Colonic mucosa (tissue), 4 donors: ENCODE data around the gene CTSF. TPM values are rescaled to one million over a fixed set of nuclear protein-coding genes. Genes with fewer than 3 reads are reported as not detected.

Source experiments
- DNase-seq: peaks from one replicate; pipeline ENCODE4 v3.0.0-alpha.2; 2020
- H3K27ac ChIP-seq: fragments of 200-600 bp; one replicate; pipeline ENCODE4 v1.8.0; 2021
- H3K27me3 ChIP-seq: fragments of 200-600 bp; one replicate; pipeline ENCODE4 v1.8.0; 2021
- H3K36me3 ChIP-seq: fragments of 200-600 bp; one replicate; pipeline ENCODE4 v1.8.0; 2021
- H3K4me1 ChIP-seq: fragments of 200-600 bp; one replicate; pipeline ENCODE4 v1.8.0; 2021; ENCODE audit warnings: mild to moderate bottlenecking
- H3K4me3 ChIP-seq: fragments of 200-600 bp; one replicate; pipeline ENCODE4 v1.8.0; 2021
- H3K9ac ChIP-seq, 2 donors: one replicate each; pipeline ENCODE4 v1.7.0; 2013; ENCODE audit warnings: control low read depth in 2 of 2, low read depth in 2 of 2, low read length in 2 of 2
- H3K9me3 ChIP-seq: fragments of 200-600 bp; one replicate; pipeline ENCODE4 v1.8.0; 2021
- intact Hi-C: fragments of 100-400 bp; cut with DNase I; formaldehyde crosslinking; loops from one replicate; pipeline ENCODE4 v1.14.1; 2022
- total RNA-seq, 2 donors: library from RNA; stranded (reverse); fragmentation: NEBNext Ultra II Directional in 1 of 2; extraction: Animal tissue kit (Norgen Biotek cat#: 25700) in 1 of 2; gene quantifications; one replicate each; pipeline ENCODE4 v1.2.1, GENCODE V29; 2021
- TF ChIP-seq, protein P1 (sequence below): fragments of 200-600 bp; IDR thresholded peaks from one replicate; pipeline ENCODE4 v1.8.0; 2022; ENCODE audit warnings: antibody characterized with exemption, mild to moderate bottlenecking
- donor health status: healthy.
- donor health status: DM: no; HTN: no; CAD: no.
- donor health status: DM: no; HTN: no; CAD: no.

The CTSF gene
- total RNA-seq, 2 donors from 2014 or later = 3.1 to 17.3 TPM

GRCh38 chr11:66570850-66571180 lies 2.4 kb upstream of the CTSF start:
- Histone ChIP-seq H3K9me3 (no peaks in the 10 kb centered on the region), H3K27ac (no peak overlapping the region), H3K4me3 (no peak overlapping the region), H3K36me3 (no peaks in the 10 kb centered on the region), H3K27me3 (peaks cover 4% of the 10 kb centered on the region), H3K4me1 (no peaks in the 10 kb centered on the region), H3K9ac (no peak overlapping the region)
- TF ChIP-seq, protein P1, sequence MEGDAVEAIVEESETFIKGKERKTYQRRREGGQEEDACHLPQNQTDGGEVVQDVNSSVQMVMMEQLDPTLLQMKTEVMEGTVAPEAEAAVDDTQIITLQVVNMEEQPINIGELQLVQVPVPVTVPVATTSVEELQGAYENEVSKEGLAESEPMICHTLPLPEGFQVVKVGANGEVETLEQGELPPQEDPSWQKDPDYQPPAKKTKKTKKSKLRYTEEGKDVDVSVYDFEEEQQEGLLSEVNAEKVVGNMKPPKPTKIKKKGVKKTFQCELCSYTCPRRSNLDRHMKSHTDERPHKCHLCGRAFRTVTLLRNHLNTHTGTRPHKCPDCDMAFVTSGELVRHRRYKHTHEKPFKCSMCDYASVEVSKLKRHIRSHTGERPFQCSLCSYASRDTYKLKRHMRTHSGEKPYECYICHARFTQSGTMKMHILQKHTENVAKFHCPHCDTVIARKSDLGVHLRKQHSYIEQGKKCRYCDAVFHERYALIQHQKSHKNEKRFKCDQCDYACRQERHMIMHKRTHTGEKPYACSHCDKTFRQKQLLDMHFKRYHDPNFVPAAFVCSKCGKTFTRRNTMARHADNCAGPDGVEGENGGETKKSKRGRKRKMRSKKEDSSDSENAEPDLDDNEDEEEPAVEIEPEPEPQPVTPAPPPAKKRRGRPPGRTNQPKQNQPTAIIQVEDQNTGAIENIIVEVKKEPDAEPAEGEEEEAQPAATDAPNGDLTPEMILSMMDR = no peak
- no peak for DNase-seq
- intact Hi-C loops = no loop called here

GRCh38 chr11:66570079-66570849 lies 1.9 kb upstream of the CTSF start:
- intact Hi-C loops = no loop called here
- DNase-seq = no peak
- Histone ChIP-seq H3K9me3 (no peaks in the 10 kb centered on the region), H3K4me1 (no peaks in the 10 kb centered on the region), H3K4me3 (no peak overlapping the region), H3K27me3 (peaks cover 4% of the 10 kb centered on the region), H3K27ac (no peak overlapping the region), H3K36me3 (no peaks in the 10 kb centered on the region), H3K9ac (no peak overlapping the region)
- TF ChIP-seq, protein P1 = no peak

GRCh38 chr11:66569076-66569475 lies 670 bp upstream of the CTSF start:
- intact Hi-C loops = no loop called here
- Histone ChIP-seq H3K9me3 (no peaks in the 10 kb centered on the region), H3K27me3 (peaks cover 4% of the 10 kb centered on the region), H3K36me3 (no peaks in the 10 kb centered on the region), H3K27ac (no peak overlapping the region), H3K4me1 (no peaks in the 10 kb centered on the region), H3K4me3 (no peak overlapping the region), H3K9ac (no peak overlapping the region)
- no peak for DNase-seq
- TF ChIP-seq, protein P1 = no peak

DNA sequence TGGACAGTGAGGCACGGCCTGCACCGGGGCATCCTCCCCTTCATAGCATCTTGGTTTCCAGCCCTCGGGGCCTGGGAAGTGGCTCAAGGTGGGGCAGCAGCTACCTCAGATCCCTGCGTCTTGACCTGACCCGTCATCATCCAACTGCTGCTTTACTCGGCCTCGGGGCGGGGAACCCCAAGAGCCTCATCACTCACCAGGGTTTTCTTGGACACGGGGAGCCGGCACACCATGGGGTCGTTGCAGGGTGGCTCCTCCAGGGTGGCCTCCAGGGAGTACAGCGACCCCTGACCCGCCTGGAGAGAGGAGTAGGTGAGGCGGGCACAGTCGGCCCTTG lies 651 bp downstream of the CTSF start:
- TF ChIP-seq, protein P1 = no peak
- Histone ChIP-seq H3K9me3 (no peaks in the 10 kb centered on the region), H3K4me1 (no peaks in the 10 kb centered on the region), H3K27ac (no peak overlapping the region), H3K9ac (no peak overlapping the region), H3K4me3 (peak overlapping the region; percentile 73), H3K36me3 (no peaks in the 10 kb centered on the region), H3K27me3 (peaks cover 4% of the 10 kb centered on the region)
- intact Hi-C loops = no loop called here
- DNase-seq = no peak

DNA sequence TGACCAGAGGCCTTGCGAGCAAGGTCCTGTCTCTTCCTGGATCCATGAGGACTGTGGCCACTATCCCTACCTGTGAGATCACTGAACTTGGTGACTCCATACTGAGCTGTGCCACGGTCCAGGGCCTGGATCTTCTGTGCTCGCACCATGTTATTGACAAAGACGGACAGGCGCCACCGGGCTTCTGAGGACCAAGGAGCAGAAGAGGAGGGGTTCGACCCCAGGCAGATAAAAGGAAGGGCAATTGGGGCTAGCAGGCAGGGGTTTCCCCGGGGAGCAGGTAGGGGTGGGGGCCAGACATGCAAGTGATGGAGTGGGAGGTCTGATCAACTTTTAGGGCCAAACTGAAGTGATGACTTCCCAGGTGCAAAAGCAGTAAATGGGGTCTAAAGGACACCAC lies 2.2 kb downstream of the CTSF start:
- Histone ChIP-seq H3K4me1 (no peaks in the 10 kb centered on the region), H3K4me3 (no peak overlapping the region), H3K36me3 (no peaks in the 10 kb centered on the region), H3K27me3 (peaks cover 4% of the 10 kb centered on the region), H3K9ac (no peak overlapping the region), H3K27ac (no peak overlapping the region), H3K9me3 (no peaks in the 10 kb centered on the region)
- TF ChIP-seq, protein P1 = no peak
- no peak for DNase-seq
- intact Hi-C loops = no loop called here
